OCI-LY1 (cell line): ENCODE data around the gene SHMT1.
"Not testable (repeated sequence)": the region's sequence is repeated elsewhere in the genome, so short reads cannot be mapped to it uniquely, and the experiment has no call there.

ENCODE experiments used
- EZH2 ChIP-seq: fragments of 200-600 bp; sonication (generic), shearing (Covaris generic); IDR thresholded peaks from 2 replicates; pipeline ENCODE4 v1.8.0; 2017; ENCODE audit warnings: borderline replicate concordance, mixed run types, mild to moderate bottlenecking, antibody characterized with exemption, low read length, moderate library complexity, mixed read lengths
- TF ChIP-seq, protein P1 (sequence below): fragments of 200-600 bp; sonication (generic), shearing (Covaris generic); IDR thresholded peaks from 2 replicates; pipeline ENCODE4 v1.5.1; 2017; ENCODE audit warnings: mild to moderate bottlenecking, antibody characterized with exemption, low read length, moderate library complexity, mixed read lengths

DNA sequence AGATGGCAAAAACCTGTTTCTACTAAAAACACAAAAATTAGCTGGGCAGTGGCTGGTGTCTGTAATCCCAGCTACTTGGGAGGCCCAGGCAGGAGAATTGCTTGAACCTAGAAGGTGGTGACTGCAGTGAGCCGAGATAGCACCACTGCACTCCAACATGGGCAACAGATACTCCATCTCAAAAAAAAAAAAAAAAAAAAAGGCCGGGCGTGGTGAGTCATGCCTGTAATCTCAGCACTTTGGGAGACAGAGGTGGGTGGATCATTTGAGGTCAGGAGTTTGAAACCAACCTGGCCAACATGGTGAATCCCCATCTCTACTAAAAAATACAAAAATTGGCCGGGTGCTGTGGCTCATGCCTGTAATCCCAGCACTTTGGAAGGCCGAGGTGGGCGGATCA, 9.8 kb upstream of the SHMT1 start:
- not testable (repeated sequence) for TF ChIP-seq EZH2
- TF ChIP-seq, protein P1, sequence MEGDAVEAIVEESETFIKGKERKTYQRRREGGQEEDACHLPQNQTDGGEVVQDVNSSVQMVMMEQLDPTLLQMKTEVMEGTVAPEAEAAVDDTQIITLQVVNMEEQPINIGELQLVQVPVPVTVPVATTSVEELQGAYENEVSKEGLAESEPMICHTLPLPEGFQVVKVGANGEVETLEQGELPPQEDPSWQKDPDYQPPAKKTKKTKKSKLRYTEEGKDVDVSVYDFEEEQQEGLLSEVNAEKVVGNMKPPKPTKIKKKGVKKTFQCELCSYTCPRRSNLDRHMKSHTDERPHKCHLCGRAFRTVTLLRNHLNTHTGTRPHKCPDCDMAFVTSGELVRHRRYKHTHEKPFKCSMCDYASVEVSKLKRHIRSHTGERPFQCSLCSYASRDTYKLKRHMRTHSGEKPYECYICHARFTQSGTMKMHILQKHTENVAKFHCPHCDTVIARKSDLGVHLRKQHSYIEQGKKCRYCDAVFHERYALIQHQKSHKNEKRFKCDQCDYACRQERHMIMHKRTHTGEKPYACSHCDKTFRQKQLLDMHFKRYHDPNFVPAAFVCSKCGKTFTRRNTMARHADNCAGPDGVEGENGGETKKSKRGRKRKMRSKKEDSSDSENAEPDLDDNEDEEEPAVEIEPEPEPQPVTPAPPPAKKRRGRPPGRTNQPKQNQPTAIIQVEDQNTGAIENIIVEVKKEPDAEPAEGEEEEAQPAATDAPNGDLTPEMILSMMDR = not testable (repeated sequence)
